ENCODE results near the gene VPS13D.

DNA sequence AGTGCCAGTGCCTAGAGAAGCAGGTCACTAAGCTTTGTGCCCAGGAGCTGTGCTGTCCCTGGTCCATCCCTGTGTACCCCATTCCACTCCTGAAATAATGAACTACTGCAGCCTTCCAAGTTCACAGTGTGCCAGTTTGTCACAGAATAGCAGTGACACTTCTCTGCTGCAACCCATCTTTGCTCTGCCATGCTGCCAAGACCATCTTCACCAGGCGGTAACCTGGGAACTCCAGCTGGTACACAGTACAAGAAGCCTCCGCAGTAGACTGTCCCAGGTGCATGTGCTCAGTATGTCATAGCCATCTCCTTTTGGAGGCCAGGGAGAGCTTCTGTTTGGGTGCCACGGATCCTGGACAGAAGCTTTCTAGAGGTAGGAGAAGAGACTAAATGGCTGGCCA lies 250.2 kb downstream of the VPS13D start:
- TF ChIP-seq, protein P1, sequence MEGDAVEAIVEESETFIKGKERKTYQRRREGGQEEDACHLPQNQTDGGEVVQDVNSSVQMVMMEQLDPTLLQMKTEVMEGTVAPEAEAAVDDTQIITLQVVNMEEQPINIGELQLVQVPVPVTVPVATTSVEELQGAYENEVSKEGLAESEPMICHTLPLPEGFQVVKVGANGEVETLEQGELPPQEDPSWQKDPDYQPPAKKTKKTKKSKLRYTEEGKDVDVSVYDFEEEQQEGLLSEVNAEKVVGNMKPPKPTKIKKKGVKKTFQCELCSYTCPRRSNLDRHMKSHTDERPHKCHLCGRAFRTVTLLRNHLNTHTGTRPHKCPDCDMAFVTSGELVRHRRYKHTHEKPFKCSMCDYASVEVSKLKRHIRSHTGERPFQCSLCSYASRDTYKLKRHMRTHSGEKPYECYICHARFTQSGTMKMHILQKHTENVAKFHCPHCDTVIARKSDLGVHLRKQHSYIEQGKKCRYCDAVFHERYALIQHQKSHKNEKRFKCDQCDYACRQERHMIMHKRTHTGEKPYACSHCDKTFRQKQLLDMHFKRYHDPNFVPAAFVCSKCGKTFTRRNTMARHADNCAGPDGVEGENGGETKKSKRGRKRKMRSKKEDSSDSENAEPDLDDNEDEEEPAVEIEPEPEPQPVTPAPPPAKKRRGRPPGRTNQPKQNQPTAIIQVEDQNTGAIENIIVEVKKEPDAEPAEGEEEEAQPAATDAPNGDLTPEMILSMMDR (conservative IDR thresholded peaks at IDR 0.05; ENCODE audit: low read depth, low read length): no peak
- TF ChIP-seq POLR2A (IDR thresholded peaks at IDR 0.05; ENCODE audit: low read depth, low read length) (no peak), BHLHE40 (IDR thresholded peaks at IDR 0.05; ENCODE audit: low read depth, low read length) (no peak), CEBPB (IDR thresholded peaks at IDR 0.05; ENCODE audit: low read depth, low read length) (no peak), SMC3 (IDR thresholded peaks at IDR 0.05; ENCODE audit: low read depth, low read length) (no peak), MAFK (IDR thresholded peaks at IDR 0.05; ENCODE audit: low read depth, low read length) (no peak)
